Epithelial cell of proximal tubule (primary cell): Measurements from ENCODE around the gene SORCS2. TPM values are rescaled to one million over a fixed set of nuclear protein-coding genes. Genes with fewer than 3 reads are reported as not detected.

ENCODE experiments used
- DNase-seq: peaks from one replicate; pipeline ENCODE4 v3.0.0-alpha.2; 2011; ENCODE audit warnings: low read depth
- H3K4me3 ChIP-seq: 2 replicates; pipeline ENCODE4 v1.5.1; 2011; ENCODE audit warnings: low read depth, mild to moderate bottlenecking, low read length
- CTCF ChIP-seq: conservative IDR thresholded peaks from 2 replicates; pipeline ENCODE4 v1.5.1; 2012; ENCODE audit warnings: low read depth, mild to moderate bottlenecking, low read length
- total RNA-seq: library from RNA; depleted of rRNA; stranded (reverse); fragments of >200 nt; gene quantifications from 2 replicates; pipeline ENCODE4 v1.2.3, GENCODE V29; 2015

The SORCS2 gene
- total RNA-seq, 1 donor from 2014 or later, result 0.29 TPM

DNA sequence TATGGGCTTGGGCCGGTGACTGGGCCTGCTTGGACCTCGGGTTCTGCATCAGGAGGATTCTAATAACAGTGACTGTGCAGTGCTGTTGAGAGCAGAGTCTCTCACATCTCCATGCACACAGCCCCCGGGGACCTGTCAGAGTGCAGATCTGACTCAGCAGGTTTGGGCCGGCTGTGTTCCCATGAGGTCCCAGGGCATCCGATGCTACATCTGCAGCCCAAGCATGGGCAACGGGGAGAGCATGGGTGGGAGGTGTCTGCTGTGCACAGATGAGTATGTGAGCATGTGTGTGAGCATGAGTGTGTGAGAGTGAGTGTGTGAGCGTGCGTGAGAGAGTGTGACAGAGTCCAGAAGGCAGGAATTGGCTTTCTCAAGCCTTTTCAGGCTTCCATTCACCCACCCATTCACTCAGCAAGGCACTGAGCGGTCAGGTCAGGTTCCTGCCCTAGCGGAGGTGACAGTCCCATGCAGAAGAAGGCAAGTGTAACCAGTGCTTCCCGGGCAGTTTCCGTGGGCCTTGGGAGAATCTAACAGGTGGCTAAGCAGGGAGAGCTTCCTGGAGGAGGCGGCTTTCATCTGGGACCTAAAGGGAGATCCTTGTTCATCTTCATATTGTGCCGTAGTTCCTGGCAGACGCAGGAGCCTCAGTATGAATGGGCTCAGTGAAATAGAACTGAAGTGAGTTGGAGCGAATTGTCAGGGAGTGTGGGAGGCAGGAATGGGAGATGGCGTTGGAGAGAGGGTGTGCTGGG is 62.6 kb downstream of the SORCS2 start:
- no peak overlapping the region for H3K4me3 ChIP-seq
- no peak for DNase-seq
- no peak for TF ChIP-seq CTCF

DNA sequence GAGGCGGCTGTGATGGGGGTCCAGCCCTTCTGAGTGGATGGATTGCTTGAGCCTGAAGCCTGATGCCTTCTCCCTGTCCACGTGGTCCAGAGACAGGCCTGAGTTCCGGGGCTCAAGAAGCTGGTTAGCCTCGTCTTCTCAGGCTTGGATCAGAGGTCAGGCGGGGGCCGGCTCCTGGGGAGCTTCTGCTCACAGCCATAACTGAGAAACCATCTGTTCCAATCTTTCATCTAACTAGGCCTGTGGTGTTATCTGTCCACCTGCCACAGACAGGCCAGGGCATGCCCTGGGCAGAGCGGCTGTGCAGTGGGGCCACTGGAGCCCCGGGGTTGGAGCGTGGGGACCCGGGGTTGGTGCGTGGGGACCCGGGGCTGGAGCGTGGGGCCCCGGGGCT is 63.1 kb downstream of the SORCS2 start:
- H3K4me3 ChIP-seq, result no peak overlapping the region
- no peak for DNase-seq
- no peak for TF ChIP-seq CTCF

GRCh38 chr4:7255996-7256395 is 63.7 kb downstream of the SORCS2 start:
- no peak for DNase-seq
- TF ChIP-seq CTCF, result no peak
- H3K4me3 ChIP-seq, result no peak overlapping the region

DNA sequence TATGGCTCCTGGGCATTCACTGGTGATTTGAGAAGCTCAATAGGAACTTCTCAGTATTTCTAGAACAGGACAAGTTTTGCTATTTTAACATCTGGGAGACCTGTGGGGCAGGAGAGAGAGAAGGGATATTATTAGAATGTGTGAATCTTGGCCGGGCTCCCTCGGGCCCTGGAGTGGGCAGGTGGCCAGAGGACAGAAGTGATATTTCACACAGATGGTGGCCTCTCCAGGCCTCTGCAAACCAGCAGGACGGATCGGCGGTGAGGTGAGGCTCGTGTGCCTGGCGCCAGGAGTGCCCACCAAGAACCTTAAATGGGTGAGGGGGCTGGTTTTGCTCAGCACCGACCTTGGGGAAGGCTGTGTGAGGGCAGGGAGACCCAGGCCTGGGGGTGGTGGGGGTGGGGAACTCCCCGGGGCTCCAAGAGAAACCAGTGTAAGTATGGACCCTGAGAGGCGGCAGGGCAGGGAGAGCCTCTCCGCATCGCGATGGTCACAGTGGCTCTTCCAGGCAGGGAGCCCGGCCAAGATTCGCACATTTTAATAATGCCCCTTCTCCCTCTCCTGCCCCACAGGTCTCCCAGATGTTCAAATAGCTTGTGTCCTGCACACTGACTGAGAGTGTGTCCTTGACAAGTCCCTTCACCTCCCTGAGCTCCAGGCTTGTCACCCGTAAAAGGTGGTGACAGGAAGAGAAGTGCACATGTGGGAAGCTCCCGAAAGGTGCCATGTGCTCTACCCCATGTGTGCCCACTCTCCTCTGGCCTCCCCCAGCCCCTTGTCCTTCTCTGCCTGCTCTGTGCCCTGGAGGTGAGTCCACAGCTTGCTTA is 64.9 kb downstream of the SORCS2 start:
- no peak overlapping the region for H3K4me3 ChIP-seq
- TF ChIP-seq CTCF, result no peak
- no peak for DNase-seq

DNA sequence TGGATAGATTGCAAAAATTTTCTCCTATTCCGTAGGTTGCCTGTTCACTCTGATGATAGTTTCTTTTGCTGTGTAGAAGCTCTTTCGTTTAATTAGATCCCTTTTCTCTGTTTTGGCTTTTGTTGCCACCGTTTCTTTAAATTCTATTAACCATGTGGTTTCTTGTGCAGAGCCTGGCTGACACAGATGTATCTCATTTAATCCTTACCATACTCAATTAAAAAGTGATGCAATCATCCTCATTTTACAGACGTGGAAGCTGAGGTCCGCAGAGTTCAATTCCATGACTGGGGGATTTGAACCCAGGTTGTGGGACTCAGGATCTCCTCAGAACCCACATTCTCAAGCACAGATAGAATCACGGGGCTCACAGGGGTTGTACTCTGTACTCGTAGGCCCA is 66.7 kb downstream of the SORCS2 start:
- no peak for TF ChIP-seq CTCF
- no peak for DNase-seq
- no peak overlapping the region for H3K4me3 ChIP-seq

GRCh38 chr4:7260569-7260968 is 68.2 kb downstream of the SORCS2 start:
- no peak for DNase-seq
- no peak overlapping the region for H3K4me3 ChIP-seq
- no peak for TF ChIP-seq CTCF
